COLO668 (cell line): ENCODE measurements around the gene JMJD7.
"Not testable (repeated sequence)": the region's sequence is repeated elsewhere in the genome, so short reads cannot be mapped to it uniquely, and the experiment has no call there.

Experiments
- DNase-seq: peaks from one replicate; lab custom pipeline; 2025; ENCODE audit not compliant: unreplicated experiment; lab: John Stamatoyannopoulos, UW

Gene JMJD7

DNA sequence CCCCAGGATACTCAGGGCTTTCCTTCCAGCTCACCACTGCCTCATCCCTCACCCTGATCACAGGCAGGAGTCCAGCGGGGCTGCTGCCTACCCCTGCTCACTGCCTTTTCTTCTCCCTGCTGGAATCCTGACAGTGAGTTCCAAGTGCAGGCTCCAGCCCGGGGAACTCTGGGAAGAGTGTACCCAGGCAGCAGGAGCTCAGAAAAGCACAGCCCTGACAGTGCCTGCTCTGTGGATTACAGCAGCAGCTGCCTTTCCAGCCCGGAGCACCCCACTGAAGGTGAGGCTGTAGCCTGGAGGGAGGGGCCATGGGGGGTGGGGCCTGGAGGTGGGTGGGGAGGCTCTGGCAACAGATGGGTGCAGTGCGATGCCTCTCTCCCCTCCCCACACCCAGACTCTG lies 6.1 kb upstream of the JMJD7 start:
- DNase-seq, result no peak

DNA sequence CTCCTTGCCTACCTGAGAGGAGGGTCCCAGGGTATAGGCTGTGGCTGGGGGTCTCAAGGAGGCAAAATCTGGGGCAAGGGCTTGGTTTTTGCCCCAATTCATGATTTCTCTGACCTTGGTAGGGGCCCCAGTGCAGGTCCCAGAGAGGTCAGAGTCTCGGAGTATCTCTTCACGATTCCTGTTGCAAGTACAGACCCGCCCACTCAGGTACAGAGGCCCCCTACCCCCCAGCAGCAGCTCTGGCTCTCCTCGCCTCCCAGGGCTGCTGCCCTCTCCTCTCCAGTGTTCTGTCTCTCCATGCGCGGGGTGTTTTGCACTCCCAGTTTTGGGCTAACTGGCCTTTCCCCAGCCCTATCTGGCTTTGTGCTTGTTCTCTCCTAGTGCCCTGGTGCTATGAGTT lies 5.4 kb upstream of the JMJD7 start:
- DNase-seq, result no peak

GRCh38 chr15:41822957-41823356 lies 4.9 kb upstream of the JMJD7 start:
- DNase-seq, result no peak

DNA sequence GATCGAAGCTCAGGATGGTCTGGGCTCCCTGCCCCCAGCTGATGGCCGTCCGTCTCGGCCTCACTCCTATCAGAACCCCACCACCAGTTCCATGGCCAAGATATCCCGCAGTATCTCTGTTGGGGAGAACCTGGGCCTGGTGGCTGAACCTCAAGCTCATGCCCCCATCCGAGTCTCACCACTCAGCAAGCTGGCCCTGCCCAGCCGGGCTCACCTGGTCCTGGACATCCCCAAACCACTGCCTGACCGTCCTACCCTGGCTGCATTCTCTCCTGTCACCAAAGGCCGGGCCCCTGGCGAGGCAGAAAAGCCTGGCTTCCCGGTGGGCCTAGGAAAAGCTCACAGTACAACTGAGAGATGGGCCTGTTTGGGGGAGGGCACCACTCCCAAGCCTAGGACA lies 4.4 kb upstream of the JMJD7 start:
- no peak for DNase-seq

- DNase-seq, result no peak
Observed at GRCh38 chr15:41824062-41824745, 3.7 kb upstream of the JMJD7 start.

DNA sequence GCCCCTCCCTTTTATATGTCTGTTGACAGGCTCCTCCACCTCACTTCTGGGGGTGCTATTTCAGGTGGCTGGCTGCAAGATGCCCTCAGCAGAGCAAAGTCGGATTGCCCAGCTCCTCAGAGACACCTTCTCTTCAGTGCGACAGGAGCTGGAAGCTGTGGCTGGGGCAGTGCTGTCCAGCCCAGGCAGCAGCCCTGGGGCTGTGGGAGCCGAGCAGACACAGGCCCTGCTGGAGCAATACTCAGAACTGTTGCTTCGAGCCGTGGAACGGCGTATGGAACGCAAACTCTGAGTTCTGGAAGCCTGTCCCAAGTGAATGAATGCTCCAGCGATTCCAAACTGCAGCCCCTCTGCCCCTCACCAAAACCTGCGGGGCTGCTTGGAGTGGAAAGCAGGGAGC lies 2.7 kb upstream of the JMJD7 start:
- no peak for DNase-seq

- no peak for DNase-seq
Observed at GRCh38 chr15:41825572-41826535, 2.0 kb upstream of the JMJD7 start.

GRCh38 chr15:41827290-41827879 lies 507 bp upstream of the JMJD7 start:
- peak; percentile 18 for DNase-seq

GRCh38 chr15:41828807-41829141 lies 882 bp downstream of the JMJD7 start:
- no peak for DNase-seq

DNA sequence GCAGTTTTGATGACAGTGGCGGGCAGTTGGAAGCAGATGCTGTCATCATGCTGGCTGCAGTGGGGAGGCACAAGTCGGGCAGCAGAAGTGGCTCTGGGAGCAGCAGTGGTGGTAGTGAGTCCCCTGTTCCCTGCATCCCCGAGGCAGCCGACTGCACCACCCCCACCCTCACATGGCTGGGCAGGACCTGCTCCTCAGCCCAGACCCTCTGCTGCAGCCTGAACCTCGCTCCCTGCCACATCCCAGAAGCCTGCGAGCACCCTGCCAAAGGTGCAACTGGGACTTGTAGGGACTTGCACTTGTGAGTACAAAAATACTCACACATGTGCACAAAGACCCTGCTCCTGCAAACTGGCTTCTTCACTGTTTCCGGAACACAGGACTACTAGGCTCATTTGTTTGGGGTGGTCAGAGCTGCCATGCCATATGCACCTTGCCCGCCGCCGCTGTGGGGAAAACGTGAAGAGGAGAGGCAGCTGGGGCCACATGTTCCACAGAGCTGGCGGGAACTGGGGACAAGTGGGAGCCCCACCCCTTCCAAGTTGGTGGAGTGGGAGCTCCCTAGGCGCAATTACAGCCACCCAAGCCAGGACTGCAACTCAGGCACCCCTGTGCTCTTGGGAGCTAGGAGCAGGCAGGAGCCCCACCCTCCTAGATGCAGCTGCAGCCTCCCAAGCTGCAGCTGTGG lies 2.2 kb downstream of the JMJD7 start:
- no peak for DNase-seq

- DNase-seq, result not testable (repeated sequence)
Observed at GRCh38 chr15:41831291-41831690, 3.4 kb downstream of the JMJD7 start.

GRCh38 chr15:41832208-41832607 lies 4.3 kb downstream of the JMJD7 start:
- no peak for DNase-seq

DNA sequence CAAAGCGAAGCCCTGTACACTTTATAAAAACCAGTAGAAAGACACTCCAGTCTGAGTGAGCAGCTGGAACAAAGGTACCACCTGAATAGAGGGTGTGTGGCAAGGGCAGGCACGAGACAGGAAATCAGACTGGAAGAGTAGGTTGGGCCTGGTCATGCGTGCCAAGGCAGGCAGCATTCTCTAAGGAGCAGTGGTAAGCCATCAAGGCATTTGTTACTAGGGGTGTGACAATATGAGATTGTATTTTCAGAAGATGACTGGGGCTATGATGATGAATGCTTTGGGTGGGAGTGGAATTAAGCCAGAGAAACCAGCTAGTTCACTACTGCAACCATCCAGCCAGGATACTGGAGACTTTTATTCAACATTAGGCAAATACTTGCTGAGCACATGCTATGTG lies 5.0 kb downstream of the JMJD7 start:
- peak; percentile 77 for DNase-seq

DNA sequence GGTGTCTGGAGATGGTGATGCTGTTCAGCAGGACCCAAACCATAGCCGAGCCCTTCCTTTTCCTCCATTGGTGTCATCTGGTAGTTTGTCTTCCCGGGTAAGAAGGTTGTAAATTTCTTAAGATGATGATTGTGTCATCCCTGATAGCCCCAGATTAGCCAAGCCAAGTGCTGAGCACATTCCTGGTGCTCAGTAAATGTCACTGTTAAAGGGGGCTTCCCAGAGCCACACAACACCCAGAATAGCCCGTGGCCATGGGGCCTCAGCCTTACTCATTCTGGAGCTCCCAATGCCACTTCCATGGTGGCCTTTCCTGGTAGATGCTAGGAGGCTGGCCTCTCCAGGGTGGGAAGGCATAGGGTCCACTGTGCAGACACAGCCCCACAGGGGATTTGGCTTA lies 6.2 kb downstream of the JMJD7 start:
- no peak for DNase-seq

DNA sequence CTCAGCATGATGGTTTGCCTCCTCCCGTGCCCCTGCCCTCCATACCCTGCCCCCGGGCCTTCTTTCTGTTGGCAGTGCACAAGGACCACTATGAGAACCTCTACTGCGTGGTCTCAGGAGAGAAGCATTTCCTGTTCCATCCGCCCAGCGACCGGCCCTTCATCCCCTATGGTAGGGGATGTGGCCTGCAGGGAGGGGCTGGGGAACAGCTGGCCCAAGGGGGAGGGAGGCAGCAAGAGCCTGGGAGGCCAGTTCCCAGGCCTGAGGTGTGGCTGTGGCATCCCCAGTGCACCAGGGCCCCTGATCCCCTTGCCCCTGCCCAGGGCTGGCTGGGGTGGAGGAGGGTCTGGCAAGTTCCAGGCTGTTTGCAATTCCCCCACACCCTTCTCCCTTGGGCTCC lies 8.2 kb downstream of the JMJD7 start:
- no peak for DNase-seq

- DNase-seq, result no peak
Observed at GRCh38 chr15:41836713-41837454, 9.0 kb downstream of the JMJD7 start.

DNA sequence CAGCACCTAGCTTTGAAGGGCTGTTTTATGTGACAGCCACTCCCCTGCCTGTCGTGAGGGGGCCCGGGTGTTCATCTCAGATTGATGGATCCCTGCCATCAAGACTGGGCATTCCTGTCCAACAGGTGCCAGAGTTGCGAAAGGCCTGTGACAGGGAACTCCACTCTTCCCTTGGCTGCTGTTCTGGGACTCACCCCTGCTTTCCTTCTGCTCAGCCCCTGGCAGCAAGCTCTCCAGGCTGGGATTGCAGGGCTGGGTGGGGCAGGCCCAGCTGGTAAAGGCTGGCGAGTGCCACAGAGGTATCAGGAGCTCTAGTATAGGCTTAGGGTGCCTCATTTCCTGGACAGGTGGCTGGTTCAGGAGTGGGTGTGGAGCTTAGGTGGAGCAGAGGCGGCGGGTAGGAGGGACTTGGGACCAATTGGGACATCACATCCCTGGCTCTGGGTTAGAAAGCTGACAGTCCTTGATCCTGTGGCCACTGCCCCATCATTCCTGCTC lies 10.6 kb downstream of the JMJD7 start, which contains the start of gene PLA2G4B:
TSS of gene PLA2G4B (plus strand) at position 448 of the 498 bp plus-strand sequence. CDS start 67 bp downstream, outside the sequence.
- DNase-seq, result peak; percentile 74

GRCh38 chr15:41839781-41840491 lies 12.0 kb downstream of the JMJD7 start:
- no peak for DNase-seq

DNA sequence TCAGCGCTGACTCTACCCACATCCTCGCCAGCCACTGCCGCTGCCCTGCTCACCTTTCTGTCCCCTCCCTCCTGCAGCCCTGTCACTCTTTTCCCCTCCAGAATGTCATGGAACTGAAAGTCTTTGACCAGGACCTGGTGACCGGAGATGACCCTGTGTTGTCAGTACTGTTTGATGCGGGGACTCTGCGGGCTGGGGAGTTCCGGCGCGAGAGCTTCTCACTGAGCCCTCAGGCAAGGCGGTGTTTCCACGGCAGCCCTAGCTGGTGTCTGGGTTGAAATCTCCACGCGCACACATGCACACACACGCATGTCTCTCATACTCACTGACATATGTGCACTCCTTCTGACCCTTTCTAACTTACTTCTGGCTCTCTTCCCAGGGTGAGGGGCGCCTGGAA lies 12.8 kb downstream of the JMJD7 start:
- DNase-seq, result no peak

DNA sequence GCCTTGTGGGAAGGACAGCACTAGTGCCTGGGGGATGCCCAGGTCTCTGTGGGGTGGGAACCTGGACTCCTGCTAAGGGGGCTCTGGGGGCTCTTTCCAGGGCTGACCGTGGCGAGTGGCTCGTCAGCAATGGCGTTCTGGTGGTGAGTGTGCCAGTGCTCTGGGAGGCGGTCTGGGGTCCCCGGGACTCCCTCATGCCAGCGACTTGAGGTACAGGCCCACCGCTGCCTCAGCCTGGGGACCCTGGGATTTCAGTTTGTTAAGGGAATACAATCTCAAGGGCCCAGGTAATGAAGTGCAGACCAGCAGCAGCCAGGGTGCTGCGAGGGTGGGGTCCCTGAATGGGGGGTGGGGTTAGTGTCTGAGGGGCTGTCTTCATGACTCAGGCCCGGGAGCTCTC lies 13.2 kb downstream of the JMJD7 start:
- DNase-seq, result no peak
